SK-N-SH treated with all-trans-retinoic acid at 6 μM for 48 hours (cell line): Measurements from ENCODE around the gene OR2AT4.

Source experiments
- ATAC-seq: fragments of 200-7000 bp; cut with Tn5 transposase; 3 replicates; pipeline ENCODE4 v1.9.1; 2020; ENCODE audit warnings: mild to moderate bottlenecking, moderate library complexity
- ARNTL ChIP-seq: fragments of 450-650 bp; formaldehyde crosslinking; IDR thresholded peaks from 2 replicates; pipeline ENCODE4 v1.5.0; 2020; ENCODE audit warnings: low read depth, mild to moderate bottlenecking, moderate library complexity, borderline replicate concordance
- BACH2 ChIP-seq: fragments of 250-450 bp; sonication (Bioruptor Pico); IDR thresholded peaks from 2 replicates; pipeline ENCODE4 v1.9.0; 2021; ENCODE audit warnings: mild to moderate bottlenecking, borderline replicate concordance
- CSDC2 ChIP-seq: fragments of 250-450 bp; sonication (Bioruptor Pico); IDR thresholded peaks from 2 replicates; pipeline ENCODE4 v1.5.0; 2020; ENCODE audit warnings: mild to moderate bottlenecking, moderate library complexity
- ESRRG ChIP-seq: fragments of 250-450 bp; sonication (Bioruptor Pico); IDR thresholded peaks from 2 replicates; pipeline ENCODE4 v1.6.1; 2021; ENCODE audit warnings: mild to moderate bottlenecking
- ISL1 ChIP-seq: fragments of 250-450 bp; sonication (Bioruptor Pico); IDR thresholded peaks from 2 replicates; pipeline ENCODE4 v2.1.2; 2022; ENCODE audit warnings: mild to moderate bottlenecking, moderate library complexity
- OSR1 ChIP-seq: fragments of 250-450 bp; sonication (Bioruptor Pico); IDR thresholded peaks from 2 replicates; pipeline ENCODE4 v1.8.0; 2022; ENCODE audit warnings: moderate library complexity, mild to moderate bottlenecking, inconsistent platforms
- PPARA ChIP-seq: fragments of 250-450 bp; sonication (Bioruptor Pico); IDR thresholded peaks from 2 replicates; pipeline ENCODE4 v1.5.0; 2020; ENCODE audit warnings: mild to moderate bottlenecking, borderline replicate concordance
- SNAI2 ChIP-seq: fragments of 250-450 bp; sonication (Bioruptor Pico); IDR thresholded peaks from 2 replicates; pipeline ENCODE4 v1.5.0; 2020; ENCODE audit warnings: mild to moderate bottlenecking, moderate library complexity
- TOX ChIP-seq: fragments of 250-450 bp; sonication (Bioruptor Pico); IDR thresholded peaks from 2 replicates; pipeline ENCODE4 v1.8.0; 2021; ENCODE audit warnings: mild to moderate bottlenecking, moderate library complexity, borderline replicate concordance
- ZFP3 ChIP-seq: fragments of 250-450 bp; sonication (Bioruptor Pico); IDR thresholded peaks from 2 replicates; pipeline ENCODE4 v1.5.0; 2020; ENCODE audit warnings: mild to moderate bottlenecking, moderate library complexity
- ZFP30 ChIP-seq: fragments of 450-650 bp; formaldehyde crosslinking; IDR thresholded peaks from 2 replicates; pipeline ENCODE4 v1.5.0; 2022; ENCODE audit warnings: mild to moderate bottlenecking, moderate library complexity
- ZNF565 ChIP-seq: fragments of 450-650 bp; formaldehyde crosslinking; conservative IDR thresholded peaks from 2 replicates; pipeline ENCODE4 v1.5.0; 2020; ENCODE audit warnings: low read depth, mild to moderate bottlenecking, moderate library complexity
- ZNF8 ChIP-seq: fragments of 450-650 bp; formaldehyde crosslinking; IDR thresholded peaks from 2 replicates; pipeline ENCODE4 v1.5.0; 2020; ENCODE audit warnings: mild to moderate bottlenecking, moderate library complexity
- TF ChIP-seq, protein P1 (sequence below): fragments of 250-450 bp; sonication (Bioruptor Pico); IDR thresholded peaks from 2 replicates; pipeline ENCODE4 v1.5.0; 2020; ENCODE audit warnings: mild to moderate bottlenecking, moderate library complexity
- TF ChIP-seq, protein P2 (sequence below): fragments of 250-450 bp; sonication (Bioruptor Pico); IDR thresholded peaks from 2 replicates; pipeline ENCODE4 v1.5.1; 2021; ENCODE audit warnings: mild to moderate bottlenecking, moderate library complexity
- TF ChIP-seq, protein P3 (sequence below): fragments of 250-450 bp; sonication (Bioruptor Pico); IDR thresholded peaks from 2 replicates; pipeline ENCODE4 v1.5.1; 2020; ENCODE audit warnings: low read depth, mild to moderate bottlenecking, moderate library complexity
- TF ChIP-seq, protein P4 (sequence below): fragments of 250-450 bp; sonication (Bioruptor Pico); IDR thresholded peaks from 2 replicates; pipeline ENCODE4 v1.8.0; 2021; ENCODE audit warnings: low read depth, mild to moderate bottlenecking, moderate library complexity, borderline replicate concordance
- TF ChIP-seq, protein P5 (sequence below): fragments of 250-450 bp; sonication (Bioruptor Pico); IDR thresholded peaks from 2 replicates; pipeline ENCODE4 v1.8.0; 2020; ENCODE audit warnings: mild to moderate bottlenecking, moderate library complexity, borderline replicate concordance

The OR2AT4 gene

DNA sequence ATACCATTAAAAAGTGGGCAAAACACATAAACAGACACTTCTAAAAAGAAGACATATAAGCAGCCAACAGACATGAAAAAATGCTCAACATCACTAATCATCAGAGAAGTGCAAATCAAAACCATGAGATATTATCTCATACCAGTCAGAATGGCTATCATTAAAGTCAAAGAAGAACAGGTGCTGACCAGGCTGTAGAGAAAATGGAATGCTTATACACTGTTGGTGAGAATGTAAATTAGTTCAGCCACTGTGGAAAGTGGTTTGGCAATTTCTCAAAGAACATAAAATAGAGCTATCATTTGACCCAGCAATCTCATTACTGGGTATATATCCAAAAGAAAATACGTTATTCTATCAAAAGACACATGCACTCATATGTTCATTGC is 13.5 kb downstream of the OR2AT4 start (continued):
- TF ChIP-seq, protein P1, sequence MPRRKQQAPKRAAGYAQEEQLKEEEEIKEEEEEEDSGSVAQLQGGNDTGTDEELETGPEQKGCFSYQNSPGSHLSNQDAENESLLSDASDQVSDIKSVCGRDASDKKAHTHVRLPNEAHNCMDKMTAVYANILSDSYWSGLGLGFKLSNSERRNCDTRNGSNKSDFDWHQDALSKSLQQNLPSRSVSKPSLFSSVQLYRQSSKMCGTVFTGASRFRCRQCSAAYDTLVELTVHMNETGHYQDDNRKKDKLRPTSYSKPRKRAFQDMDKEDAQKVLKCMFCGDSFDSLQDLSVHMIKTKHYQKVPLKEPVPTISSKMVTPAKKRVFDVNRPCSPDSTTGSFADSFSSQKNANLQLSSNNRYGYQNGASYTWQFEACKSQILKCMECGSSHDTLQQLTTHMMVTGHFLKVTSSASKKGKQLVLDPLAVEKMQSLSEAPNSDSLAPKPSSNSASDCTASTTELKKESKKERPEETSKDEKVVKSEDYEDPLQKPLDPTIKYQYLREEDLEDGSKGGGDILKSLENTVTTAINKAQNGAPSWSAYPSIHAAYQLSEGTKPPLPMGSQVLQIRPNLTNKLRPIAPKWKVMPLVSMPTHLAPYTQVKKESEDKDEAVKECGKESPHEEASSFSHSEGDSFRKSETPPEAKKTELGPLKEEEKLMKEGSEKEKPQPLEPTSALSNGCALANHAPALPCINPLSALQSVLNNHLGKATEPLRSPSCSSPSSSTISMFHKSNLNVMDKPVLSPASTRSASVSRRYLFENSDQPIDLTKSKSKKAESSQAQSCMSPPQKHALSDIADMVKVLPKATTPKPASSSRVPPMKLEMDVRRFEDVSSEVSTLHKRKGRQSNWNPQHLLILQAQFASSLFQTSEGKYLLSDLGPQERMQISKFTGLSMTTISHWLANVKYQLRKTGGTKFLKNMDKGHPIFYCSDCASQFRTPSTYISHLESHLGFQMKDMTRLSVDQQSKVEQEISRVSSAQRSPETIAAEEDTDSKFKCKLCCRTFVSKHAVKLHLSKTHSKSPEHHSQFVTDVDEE (CRISPR knock-in tag) = no peak

DNA sequence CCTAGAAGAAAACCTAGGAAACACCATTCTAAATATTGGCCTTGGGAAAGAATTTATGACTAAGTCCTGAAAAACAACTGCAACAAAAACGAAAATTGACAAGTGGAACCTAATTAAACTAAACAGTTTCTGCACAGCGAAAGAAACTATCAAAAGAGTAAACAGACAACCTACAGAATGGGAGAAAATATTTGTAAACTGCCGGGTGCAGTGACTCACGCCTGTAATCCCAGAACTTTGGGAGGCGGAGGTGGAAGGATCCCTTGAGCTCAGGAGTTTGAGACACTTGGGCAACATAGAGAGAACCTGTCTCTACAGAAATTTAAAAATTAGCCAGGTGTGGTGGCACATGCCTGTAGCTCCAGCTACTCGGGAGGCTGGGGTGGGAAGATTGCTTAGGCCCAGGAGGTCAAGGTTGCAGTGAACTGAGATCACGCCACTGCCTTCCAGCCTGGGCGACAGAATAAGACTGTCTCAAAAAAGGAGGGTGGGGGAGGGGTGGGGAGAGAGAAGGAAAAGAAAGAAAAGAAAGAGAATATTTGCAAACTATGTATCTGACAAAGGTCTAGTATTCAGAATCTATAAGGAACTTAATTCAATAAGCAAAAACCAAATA is 14.0 kb downstream of the OR2AT4 start:
- no peak for TF ChIP-seq BACH2 (CRISPR knock-in tag)
- TF ChIP-seq, protein P2, sequence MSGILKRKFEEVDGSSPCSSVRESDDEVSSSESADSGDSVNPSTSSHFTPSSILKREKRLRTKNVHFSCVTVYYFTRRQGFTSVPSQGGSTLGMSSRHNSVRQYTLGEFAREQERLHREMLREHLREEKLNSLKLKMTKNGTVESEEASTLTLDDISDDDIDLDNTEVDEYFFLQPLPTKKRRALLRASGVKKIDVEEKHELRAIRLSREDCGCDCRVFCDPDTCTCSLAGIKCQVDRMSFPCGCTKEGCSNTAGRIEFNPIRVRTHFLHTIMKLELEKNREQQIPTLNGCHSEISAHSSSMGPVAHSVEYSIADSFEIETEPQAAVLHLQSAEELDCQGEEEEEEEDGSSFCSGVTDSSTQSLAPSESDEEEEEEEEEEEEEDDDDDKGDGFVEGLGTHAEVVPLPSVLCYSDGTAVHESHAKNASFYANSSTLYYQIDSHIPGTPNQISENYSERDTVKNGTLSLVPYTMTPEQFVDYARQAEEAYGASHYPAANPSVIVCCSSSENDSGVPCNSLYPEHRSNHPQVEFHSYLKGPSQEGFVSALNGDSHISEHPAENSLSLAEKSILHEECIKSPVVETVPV (CRISPR knock-in tag) = no peak
- no peak for TF ChIP-seq ZFP30 (CRISPR knock-in tag)
- TF ChIP-seq ZNF8 = no peak
- TF ChIP-seq, protein P3, sequence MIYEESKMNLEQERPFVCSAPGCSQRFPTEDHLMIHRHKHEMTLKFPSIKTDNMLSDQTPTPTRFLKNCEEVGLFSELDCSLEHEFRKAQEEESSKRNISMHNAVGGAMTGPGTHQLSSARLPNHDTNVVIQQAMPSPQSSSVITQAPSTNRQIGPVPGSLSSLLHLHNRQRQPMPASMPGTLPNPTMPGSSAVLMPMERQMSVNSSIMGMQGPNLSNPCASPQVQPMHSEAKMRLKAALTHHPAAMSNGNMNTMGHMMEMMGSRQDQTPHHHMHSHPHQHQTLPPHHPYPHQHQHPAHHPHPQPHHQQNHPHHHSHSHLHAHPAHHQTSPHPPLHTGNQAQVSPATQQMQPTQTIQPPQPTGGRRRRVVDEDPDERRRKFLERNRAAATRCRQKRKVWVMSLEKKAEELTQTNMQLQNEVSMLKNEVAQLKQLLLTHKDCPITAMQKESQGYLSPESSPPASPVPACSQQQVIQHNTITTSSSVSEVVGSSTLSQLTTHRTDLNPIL (CRISPR knock-in tag) = no peak
- ATAC-seq = no peak

DNA sequence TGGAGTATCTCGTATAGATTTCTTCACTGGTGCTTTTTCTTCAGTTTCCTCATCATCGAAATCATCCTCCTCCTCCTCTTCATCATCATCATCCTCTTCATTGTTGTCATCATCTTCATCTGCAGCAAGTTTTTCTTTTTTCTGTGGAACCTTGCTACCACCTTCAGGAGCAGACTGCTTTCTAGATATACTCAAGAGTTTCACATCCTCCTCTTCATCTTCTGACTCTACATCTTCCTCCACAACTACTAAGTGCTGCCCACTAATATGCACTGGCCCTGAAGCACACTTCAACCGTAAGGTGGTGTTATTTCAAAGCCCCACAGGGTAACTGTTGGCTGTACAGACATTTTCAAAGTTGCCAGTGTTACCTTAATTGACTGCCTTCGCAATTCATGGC is 17.1 kb downstream of the OR2AT4 start:
- TF ChIP-seq ZFP3 (no peak), TOX (CRISPR knock-in tag) (no peak), ZFP30 (CRISPR knock-in tag) (no peak), ESRRG (CRISPR knock-in tag) (no peak), ISL1 (no peak), ARNTL (no peak), CSDC2 (CRISPR knock-in tag) (no peak), ZNF8 (no peak), PPARA (CRISPR knock-in tag) (no peak), ZNF565 (CRISPR knock-in tag) (no peak), SNAI2 (CRISPR knock-in tag) (no peak), OSR1 (CRISPR knock-in tag) (no peak)
- TF ChIP-seq, protein P2 (CRISPR knock-in tag) = no peak
- TF ChIP-seq, protein P3 (CRISPR knock-in tag) = no peak
- TF ChIP-seq, protein P4, sequence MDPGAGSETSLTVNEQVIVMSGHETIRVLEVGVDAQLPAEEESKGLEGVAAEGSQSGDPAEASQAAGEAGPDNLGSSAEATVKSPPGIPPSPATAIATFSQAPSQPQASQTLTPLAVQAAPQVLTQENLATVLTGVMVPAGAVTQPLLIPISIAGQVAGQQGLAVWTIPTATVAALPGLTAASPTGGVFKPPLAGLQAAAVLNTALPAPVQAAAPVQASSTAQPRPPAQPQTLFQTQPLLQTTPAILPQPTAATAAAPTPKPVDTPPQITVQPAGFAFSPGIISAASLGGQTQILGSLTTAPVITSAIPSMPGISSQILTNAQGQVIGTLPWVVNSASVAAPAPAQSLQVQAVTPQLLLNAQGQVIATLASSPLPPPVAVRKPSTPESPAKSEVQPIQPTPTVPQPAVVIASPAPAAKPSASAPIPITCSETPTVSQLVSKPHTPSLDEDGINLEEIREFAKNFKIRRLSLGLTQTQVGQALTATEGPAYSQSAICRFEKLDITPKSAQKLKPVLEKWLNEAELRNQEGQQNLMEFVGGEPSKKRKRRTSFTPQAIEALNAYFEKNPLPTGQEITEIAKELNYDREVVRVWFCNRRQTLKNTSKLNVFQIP (CRISPR knock-in tag) = no peak
- TF ChIP-seq, protein P5, sequence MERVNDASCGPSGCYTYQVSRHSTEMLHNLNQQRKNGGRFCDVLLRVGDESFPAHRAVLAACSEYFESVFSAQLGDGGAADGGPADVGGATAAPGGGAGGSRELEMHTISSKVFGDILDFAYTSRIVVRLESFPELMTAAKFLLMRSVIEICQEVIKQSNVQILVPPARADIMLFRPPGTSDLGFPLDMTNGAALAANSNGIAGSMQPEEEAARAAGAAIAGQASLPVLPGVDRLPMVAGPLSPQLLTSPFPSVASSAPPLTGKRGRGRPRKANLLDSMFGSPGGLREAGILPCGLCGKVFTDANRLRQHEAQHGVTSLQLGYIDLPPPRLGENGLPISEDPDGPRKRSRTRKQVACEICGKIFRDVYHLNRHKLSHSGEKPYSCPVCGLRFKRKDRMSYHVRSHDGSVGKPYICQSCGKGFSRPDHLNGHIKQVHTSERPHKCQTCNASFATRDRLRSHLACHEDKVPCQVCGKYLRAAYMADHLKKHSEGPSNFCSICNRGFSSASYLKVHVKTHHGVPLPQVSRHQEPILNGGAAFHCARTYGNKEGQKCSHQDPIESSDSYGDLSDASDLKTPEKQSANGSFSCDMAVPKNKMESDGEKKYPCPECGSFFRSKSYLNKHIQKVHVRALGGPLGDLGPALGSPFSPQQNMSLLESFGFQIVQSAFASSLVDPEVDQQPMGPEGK = no peak
- no peak for ATAC-seq
